Calu3 (cell line): Measurements from ENCODE around the gene CHST12. TPM values are rescaled to one million over a fixed set of nuclear protein-coding genes. Genes with fewer than 3 reads are reported as not detected.

Experiments used
- BruUV-seq: library from RNA; stranded (reverse); fragments of 400-500 nt; replicated peaks from 2 replicates; lab custom pipeline; 2021; lab: Mats Ljungman, UMichigan
- CTCF ChIA-PET: fragments of 300-600 bp; sonication (Branson Sonifier 250); formaldehyde crosslinking; loops from one replicate; lab custom pipeline; 2022; ENCODE audit warnings: antibody characterized with exemption; lab: Charles Lee
- DNase-seq: peaks from one replicate; pipeline ENCODE4 v3.0.0; 2022
- H3K27ac Mint-ChIP-seq: one replicate; pipeline ENCODE4 v1.8.0; 2022; ENCODE audit warnings: mixed read lengths; ENCODE audit not compliant: unreplicated experiment
- H3K27me3 Mint-ChIP-seq: one replicate; pipeline ENCODE4 v1.8.0; 2022; ENCODE audit warnings: mixed read lengths; ENCODE audit not compliant: unreplicated experiment
- H3K36me3 Mint-ChIP-seq: one replicate; pipeline ENCODE4 v1.8.0; 2022; ENCODE audit warnings: mild to moderate bottlenecking, moderate library complexity, mixed read lengths; ENCODE audit not compliant: insufficient read depth, unreplicated experiment
- H3K4me1 Mint-ChIP-seq: one replicate; pipeline ENCODE4 v1.8.0; 2022; ENCODE audit warnings: mild to moderate bottlenecking, low read depth, mixed read lengths; ENCODE audit not compliant: unreplicated experiment
- H3K4me3 Mint-ChIP-seq: one replicate; pipeline ENCODE4 v1.8.0; 2022; ENCODE audit warnings: mild to moderate bottlenecking, low read depth, moderate library complexity, mixed read lengths; ENCODE audit not compliant: unreplicated experiment
- H3K9me3 Mint-ChIP-seq: one replicate; pipeline ENCODE4 v1.8.0; 2022; ENCODE audit warnings: low read depth, mixed read lengths; ENCODE audit not compliant: unreplicated experiment
- intact Hi-C: fragments of 100-400 bp; cut with micrococcal nuclease; formaldehyde crosslinking; loops from one replicate; pipeline ENCODE4 v1.10.0; 2022; ENCODE audit not compliant: unreplicated experiment
- total RNA-seq: library from RNA; stranded (reverse); gene quantifications from 2 replicates; pipeline ENCODE4 v1.2.3, GENCODE V29; 2022
- TF ChIP-seq, protein P1 (sequence below): fragments of 200-600 bp; IDR thresholded peaks from one replicate; pipeline ENCODE4 v1.8.0; 2022; ENCODE audit warnings: antibody characterized with exemption; ENCODE audit not compliant: unreplicated experiment

CHST12 gene
- total RNA-seq, 1 experiment from 2014 or later: 21.2 TPM

DNA sequence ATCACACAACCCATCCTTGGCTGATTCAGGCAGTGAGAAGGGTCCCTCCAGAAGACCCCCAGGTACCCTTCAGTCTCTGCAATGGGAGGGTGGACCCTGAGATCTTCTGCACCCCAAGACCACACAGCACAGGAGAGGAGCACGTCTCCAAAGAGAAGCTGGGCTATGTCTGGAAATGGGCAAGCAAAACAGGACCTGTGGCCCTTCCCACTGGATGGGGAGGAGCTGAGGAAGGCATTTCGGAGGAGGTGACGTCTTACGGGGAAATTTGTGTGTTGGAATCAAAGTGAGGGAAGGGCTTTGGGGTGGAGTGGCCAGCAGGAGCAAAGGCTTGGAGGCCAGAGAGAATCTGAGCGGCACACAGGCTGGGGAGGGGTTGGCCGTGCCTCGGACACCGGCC, 56.3 kb downstream of the CHST12 start:
- Mint-ChIP-seq H3K4me1 (no peaks in the 10 kb centered on the region), H3K36me3 (peaks cover 5% of the 10 kb centered on the region), H3K27ac (no peak overlapping the region), H3K27me3 (peaks cover 9% of the 10 kb centered on the region), H3K9me3 (peaks cover 3% of the 10 kb centered on the region), H3K4me3 (no peak overlapping the region)
- intact Hi-C loops: no loop called here
- no TSS peak for BruUV-seq
- TF ChIP-seq, protein P1, sequence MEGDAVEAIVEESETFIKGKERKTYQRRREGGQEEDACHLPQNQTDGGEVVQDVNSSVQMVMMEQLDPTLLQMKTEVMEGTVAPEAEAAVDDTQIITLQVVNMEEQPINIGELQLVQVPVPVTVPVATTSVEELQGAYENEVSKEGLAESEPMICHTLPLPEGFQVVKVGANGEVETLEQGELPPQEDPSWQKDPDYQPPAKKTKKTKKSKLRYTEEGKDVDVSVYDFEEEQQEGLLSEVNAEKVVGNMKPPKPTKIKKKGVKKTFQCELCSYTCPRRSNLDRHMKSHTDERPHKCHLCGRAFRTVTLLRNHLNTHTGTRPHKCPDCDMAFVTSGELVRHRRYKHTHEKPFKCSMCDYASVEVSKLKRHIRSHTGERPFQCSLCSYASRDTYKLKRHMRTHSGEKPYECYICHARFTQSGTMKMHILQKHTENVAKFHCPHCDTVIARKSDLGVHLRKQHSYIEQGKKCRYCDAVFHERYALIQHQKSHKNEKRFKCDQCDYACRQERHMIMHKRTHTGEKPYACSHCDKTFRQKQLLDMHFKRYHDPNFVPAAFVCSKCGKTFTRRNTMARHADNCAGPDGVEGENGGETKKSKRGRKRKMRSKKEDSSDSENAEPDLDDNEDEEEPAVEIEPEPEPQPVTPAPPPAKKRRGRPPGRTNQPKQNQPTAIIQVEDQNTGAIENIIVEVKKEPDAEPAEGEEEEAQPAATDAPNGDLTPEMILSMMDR: no peak
- CTCF ChIA-PET: interaction anchor here (0.7 to 2.8 kb wide), 4 partner anchors 9 to 838 kb away, joined by 3 to 10 read pairs (median 5); no protein-coding TSS in a partner anchor
- no peak for DNase-seq

DNA sequence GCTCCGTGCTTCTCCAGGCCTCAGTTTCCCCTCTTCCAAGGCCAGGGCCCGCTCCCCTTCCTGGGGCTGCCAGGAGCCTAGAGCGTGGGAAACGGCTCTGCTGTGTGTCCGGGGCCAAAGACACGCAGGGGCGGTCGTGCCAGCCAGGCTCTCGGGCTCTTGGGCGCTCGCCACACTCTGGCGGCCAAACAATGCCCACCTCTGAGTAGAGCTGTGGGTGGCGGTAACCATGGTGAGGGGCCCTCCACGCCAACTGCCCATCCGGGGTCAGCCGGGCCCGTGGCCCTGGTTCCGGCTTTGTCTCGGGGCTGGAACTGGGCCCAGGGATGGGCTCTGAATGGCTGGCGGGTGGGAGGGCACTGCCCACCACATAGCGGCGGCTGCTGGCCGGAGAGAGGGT, 56.8 kb downstream of the CHST12 start:
- intact Hi-C loops: no loop called here
- CTCF ChIA-PET: interaction anchor here (1.1 to 2.8 kb wide), 2 partner anchors 9 kb away, joined by 7 to 10 read pairs; no protein-coding TSS in a partner anchor

DNA sequence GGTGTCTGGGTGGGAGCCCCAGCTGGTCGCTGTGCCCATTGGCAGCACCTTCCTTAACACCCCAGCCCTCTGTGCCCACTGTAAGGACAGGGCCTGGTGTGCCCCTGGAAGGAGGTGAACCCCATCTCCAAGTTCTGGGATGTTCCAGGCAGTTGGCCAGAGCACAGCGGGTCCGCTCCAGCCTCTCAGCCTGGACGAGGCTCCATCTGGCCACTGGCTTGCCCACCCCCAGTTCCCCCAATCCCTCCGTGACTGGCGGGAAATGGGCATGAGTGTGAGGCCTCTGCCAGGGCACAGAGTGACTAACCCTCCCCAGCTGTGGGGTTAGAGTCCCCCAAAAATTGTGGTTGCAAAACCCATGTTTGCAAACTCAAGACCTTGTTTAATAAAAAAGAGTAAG, 57.2 kb downstream of the CHST12 start:
- CTCF ChIA-PET: interaction anchor here (0.5 to 2.8 kb wide), 3 partner anchors 8 to 14 kb away, joined by 3 to 10 read pairs (median 7); no protein-coding TSS in a partner anchor
- no peaks in the 10 kb centered on the region for H3K9me3 Mint-ChIP-seq
- peaks cover 9% of the 10 kb centered on the region for H3K27me3 Mint-ChIP-seq
- H3K4me1 Mint-ChIP-seq: no peaks in the 10 kb centered on the region
- H3K27ac Mint-ChIP-seq: no peak overlapping the region
- TF ChIP-seq, protein P1: no peak
- DNase-seq: no peak
- no peaks in the 10 kb centered on the region for H3K36me3 Mint-ChIP-seq
- no TSS peak for BruUV-seq
- H3K4me3 Mint-ChIP-seq: no peak overlapping the region
- intact Hi-C loops: loop anchor here (1.0 kb wide), 1 partner anchor 20 kb away; no protein-coding TSS in a partner anchor

More for the DNA sequence above, 56.8 kb downstream of the CHST12 start:
- Mint-ChIP-seq H3K27ac (no peak overlapping the region), H3K4me1 (no peaks in the 10 kb centered on the region), H3K4me3 (no peak overlapping the region), H3K36me3 (peaks cover under 1% of the 10 kb centered on the region), H3K9me3 (peaks cover under 1% of the 10 kb centered on the region), H3K27me3 (peaks cover 9% of the 10 kb centered on the region)
- TF ChIP-seq, protein P1: no peak
- BruUV-seq: no TSS peak
- no peak for DNase-seq

DNA sequence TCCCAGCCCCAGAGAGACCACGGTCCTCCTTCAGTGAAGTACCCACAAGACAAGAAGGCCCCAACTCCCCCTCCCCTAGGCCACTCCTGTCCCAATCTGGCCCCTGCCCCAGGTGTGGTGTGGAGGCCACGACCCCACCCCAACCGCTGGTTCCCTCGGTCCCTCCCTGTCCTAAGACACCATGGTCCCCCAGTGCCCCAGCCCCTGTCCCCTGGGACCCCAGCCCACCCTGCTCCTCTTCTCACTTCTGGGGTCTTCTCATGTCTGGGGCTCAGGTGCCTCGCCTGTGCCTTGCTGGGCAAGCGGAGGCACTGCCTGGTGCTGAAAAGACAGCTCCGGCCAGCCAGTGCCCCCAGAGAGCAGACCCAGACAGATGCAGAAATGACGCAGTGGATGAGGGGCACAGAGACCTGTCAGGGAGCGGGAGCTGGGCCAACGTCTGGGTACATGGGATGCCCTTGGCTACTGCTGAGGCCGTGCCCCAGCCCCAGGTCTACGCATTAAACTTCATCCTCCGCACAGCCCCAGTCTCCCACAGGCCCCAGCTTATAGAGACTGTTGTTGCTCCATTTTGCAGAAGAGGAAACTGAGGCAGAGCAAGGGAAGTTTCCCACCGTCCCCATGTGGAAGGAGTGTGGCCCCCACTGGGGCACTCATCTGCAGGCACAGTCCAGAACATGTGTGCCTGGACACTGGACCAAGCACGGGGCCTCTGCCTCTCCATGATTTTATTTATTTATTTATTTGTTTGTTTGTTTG, 58.0 kb downstream of the CHST12 start:
- Mint-ChIP-seq H3K36me3 (no peaks in the 10 kb centered on the region), H3K27me3 (peaks cover 9% of the 10 kb centered on the region), H3K4me3 (no peak overlapping the region), H3K4me1 (no peaks in the 10 kb centered on the region), H3K27ac (no peak overlapping the region), H3K9me3 (no peaks in the 10 kb centered on the region)
- CTCF ChIA-PET: interaction anchor here (0.5 to 0.7 kb wide), 2 partner anchors 13 to 61 kb away, joined by 3 read pairs; no protein-coding TSS in a partner anchor
- no peak for DNase-seq
- intact Hi-C loops: loop anchor here (1.0 kb wide), 1 partner anchor 19 kb away; no protein-coding TSS in a partner anchor
- BruUV-seq: no TSS peak
- TF ChIP-seq, protein P1: no peak
